Stimulated activated CD8-positive, alpha-beta memory T cell treated with anti-CD3 and anti-CD28 coated beads, Interleukin-4, amount 100 ng/mL, for 48 hours (primary cell): ENCODE results near the gene AGTPBP1.
"Not testable (repeated sequence)": the region's sequence is repeated elsewhere in the genome, so short reads cannot be mapped to it uniquely, and the experiment has no call there.

ENCODE experiments used
- DNase-seq: peaks from one replicate; pipeline ENCODE4 v3.0.0-alpha.2; 2020

AGTPBP1 gene

GRCh38 chr9:85741875-85742596 lies at the start of gene AGTPBP1:
Gene AGTPBP1, minus strand, starts transcription at chr9:85741954. Its CDS starts 29,421 bp downstream, at chr9:85712533.
- DNase-seq, result peak; percentile 97

GRCh38 chr9:85786116-85786515 lies 44.4 kb upstream of the AGTPBP1 start:
- DNase-seq, result not testable (repeated sequence)

GRCh38 chr9:85773844-85774243 lies 32.1 kb upstream of the AGTPBP1 start:
- DNase-seq, result not testable (repeated sequence)

GRCh38 chr9:85761802-85762201 lies 20.0 kb upstream of the AGTPBP1 start:
- not testable (repeated sequence) for DNase-seq

- not testable (repeated sequence) for DNase-seq
These were observed 16.0 kb upstream of the AGTPBP1 start for GRCh38 chr9:85757716-85758115.

- not testable (repeated sequence) for DNase-seq
These were observed 14.5 kb upstream of the AGTPBP1 start for GRCh38 chr9:85756216-85756615.

- no peak for DNase-seq
These were observed 4.6 kb upstream of the AGTPBP1 start for GRCh38 chr9:85746309-85746708.

GRCh38 chr9:85745203-85745602 lies 3.4 kb upstream of the AGTPBP1 start:
- DNase-seq, result no peak

GRCh38 chr9:85744480-85744879 lies 2.7 kb upstream of the AGTPBP1 start:
- no peak for DNase-seq

GRCh38 chr9:85743275-85744128 lies 1.7 kb upstream of the AGTPBP1 start:
- no peak for DNase-seq

GRCh38 chr9:85742597-85742936 lies 813 bp upstream of the AGTPBP1 start:
- DNase-seq, result no peak

GRCh38 chr9:85741095-85741874 lies 469 bp downstream of the AGTPBP1 start:
- peak; percentile 69 for DNase-seq

- DNase-seq, result no peak
These were observed 1.0 kb downstream of the AGTPBP1 start for GRCh38 chr9:85740787-85741094.

- DNase-seq, result no peak
These were observed 3.2 kb downstream of the AGTPBP1 start for GRCh38 chr9:85738509-85738908.

- no peak for DNase-seq
These were observed 4.1 kb downstream of the AGTPBP1 start for GRCh38 chr9:85737671-85738070.

- no peak for DNase-seq
These were observed 10.7 kb downstream of the AGTPBP1 start for GRCh38 chr9:85730916-85731630.

GRCh38 chr9:85729882-85730281 lies 11.9 kb downstream of the AGTPBP1 start:
- DNase-seq, result no peak

GRCh38 chr9:85727500-85727899 lies 14.3 kb downstream of the AGTPBP1 start:
- DNase-seq, result no peak

GRCh38 chr9:85726737-85727136 lies 15.0 kb downstream of the AGTPBP1 start:
- no peak for DNase-seq

- peak; percentile 46 for DNase-seq
These were observed 18.5 kb downstream of the AGTPBP1 start for GRCh38 chr9:85723215-85723614.

- DNase-seq, result not testable (repeated sequence)
These were observed 22.3 kb downstream of the AGTPBP1 start for GRCh38 chr9:85719411-85719810.

GRCh38 chr9:85717818-85718217 lies 23.9 kb downstream of the AGTPBP1 start:
- DNase-seq, result not testable (repeated sequence)

GRCh38 chr9:85717220-85717619 lies 24.5 kb downstream of the AGTPBP1 start:
- no peak for DNase-seq
